Activated CD8-positive, alpha-beta memory T cell treated with anti-CD3 and anti-CD28 coated beads for 36 hours (primary cell): ENCODE data around the gene STRAP. TPM values are rescaled to one million over a fixed set of nuclear protein-coding genes. Genes with fewer than 3 reads are reported as not detected.
"Not testable (repeated sequence)": the region's sequence is repeated elsewhere in the genome, so short reads cannot be mapped to it uniquely, and the experiment has no call there.

Experiments
- CTCF ChIA-PET: fragments of 350-600 bp; sonication (Branson Sonifier 250); formaldehyde crosslinking; loops from one replicate; lab custom pipeline; 2021; ENCODE audit warnings: antibody characterized with exemption; lab: Charles Lee
- POLR2A ChIA-PET: fragments of 350-600 bp; sonication (Branson Sonifier 250); formaldehyde crosslinking; loops from one replicate; lab custom pipeline; 2021; ENCODE audit warnings: antibody characterized with exemption; lab: Charles Lee
- total RNA-seq, 2 experiments: library from RNA; stranded (reverse); gene quantifications; one replicate each; pipeline ENCODE4 v1.2.3, GENCODE V29; 2021

The STRAP gene
- total RNA-seq, 2 experiments from 2014 or later, result 185 to 192 TPM

DNA sequence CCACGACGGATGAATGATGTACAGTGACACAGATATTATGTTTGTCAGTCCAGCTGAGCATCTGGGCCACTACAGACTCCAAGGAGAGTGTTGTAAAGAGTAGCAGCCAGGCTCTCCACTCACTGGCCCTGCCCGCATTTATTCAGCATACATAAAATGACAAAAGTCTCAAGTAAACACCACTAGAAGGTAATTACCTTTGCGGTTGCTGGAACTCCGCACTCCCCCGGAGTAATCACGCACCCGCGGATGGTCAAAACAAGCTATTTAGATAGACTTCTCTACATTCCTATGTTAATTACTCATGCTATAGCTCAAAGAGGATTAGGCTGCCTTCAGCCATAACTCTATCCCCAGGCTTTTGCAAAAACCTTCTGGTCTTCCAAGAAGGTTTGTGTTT is 18.8 kb upstream of the STRAP start:
- POLR2A ChIA-PET, result no interaction called here
- CTCF ChIA-PET, result interaction anchor here (1.0 to 1.1 kb wide), 2 partner anchors 10 to 273 kb away, joined by 4 read pairs; no protein-coding TSS in a partner anchor

DNA sequence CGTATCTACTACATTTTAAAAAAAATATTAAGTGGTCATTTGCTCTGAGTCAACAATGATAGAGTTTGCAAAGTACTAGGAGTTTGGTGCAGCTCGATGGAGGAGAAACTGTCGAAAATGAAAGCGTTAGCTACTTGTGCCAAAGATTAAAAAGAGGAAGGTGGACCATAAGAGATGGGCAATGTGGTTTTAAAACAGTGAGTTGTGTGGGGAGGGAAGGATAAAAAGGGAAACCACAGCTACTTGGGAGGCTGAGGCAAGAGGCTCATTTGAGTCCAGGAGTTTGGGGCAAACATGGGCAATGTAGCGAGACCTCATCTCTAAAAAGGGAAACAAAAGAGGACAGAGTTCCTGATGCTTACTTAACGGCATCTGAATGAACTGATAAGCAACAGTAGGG is 18.2 kb upstream of the STRAP start:
- POLR2A ChIA-PET, result no interaction called here
- CTCF ChIA-PET, result interaction anchor here (1.0 to 1.1 kb wide), 2 partner anchors 9 to 274 kb away, joined by 4 read pairs; no protein-coding TSS in a partner anchor

DNA sequence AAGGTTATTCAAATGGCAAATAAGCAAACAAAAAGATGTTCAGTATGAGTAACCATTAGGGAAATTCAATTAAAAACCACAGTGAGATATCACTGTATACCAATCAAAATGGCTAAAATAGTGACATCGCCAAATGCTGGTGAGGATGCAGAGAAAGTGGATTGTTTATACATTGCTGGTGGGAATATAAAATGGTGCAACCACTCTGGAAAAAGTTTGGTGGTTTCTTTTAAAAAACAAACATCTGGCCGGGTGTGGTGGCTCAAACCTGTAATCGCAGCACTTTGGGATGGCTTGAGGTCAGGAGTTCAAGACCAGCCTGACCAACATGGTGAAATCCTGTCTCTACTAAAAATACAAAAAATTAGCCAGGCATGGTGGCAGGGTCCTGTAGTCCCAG is 14.0 kb upstream of the STRAP start:
- ChIA-PET CTCF (interaction anchor here (0.6 kb wide), 1 partner anchor 129 kb away, joined by 3 read pairs; no protein-coding TSS in a partner anchor), POLR2A (no interaction called here)

DNA sequence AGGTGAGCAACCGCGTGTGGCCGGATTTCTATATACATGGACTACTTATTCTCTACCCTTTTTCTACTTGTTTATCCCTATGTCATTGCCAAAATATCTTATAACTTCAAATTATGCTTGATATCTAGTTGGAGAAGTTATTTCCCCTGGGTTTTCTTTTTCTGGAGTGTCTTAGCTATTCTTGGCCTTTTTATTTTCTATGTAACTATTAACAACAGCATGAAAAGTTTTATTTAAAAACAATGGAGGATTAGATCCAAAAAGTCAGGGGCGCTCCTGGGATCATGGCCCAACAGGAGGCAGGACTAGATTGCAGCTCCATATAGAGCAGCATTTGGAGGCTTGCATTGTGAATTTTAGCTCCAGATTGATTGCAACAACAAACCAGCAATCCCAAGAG is 8.6 kb upstream of the STRAP start:
- ChIA-PET CTCF (interaction anchor here (0.7 to 0.9 kb wide), 2 partner anchors 10 to 98 kb away, joined by 3 to 4 read pairs; no protein-coding TSS in a partner anchor), POLR2A (no interaction called here)

DNA sequence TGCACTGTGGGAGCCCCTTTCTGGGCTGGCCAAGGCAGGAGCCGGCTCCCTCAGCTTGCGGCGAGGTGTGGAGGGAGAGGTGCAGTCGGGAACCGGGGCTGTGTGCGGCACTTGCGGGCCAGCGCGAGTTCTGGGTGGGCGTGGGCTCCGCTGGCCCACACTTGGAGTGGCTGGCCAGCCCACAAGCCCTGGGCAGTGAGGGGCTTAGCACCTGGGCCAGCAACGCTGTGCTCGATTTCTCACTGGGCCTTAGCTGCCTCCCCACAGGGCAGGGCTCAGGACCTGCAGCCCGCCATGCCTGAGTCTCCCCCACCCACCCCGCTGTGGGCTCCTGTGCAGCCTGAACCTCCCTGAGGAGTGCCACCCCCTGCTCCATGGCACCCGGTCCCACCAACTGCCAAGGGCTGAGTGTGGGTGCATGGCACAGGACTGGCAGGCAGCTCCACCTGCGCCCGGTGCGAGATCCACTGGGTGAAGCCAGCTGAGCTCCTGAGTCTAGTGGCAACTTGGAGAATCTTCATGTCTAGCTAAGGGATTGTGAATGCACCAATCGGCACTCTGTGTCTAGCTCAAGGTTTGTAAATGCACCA is 7.5 kb upstream of the STRAP start:
- POLR2A ChIA-PET, CTCF ChIA-PET: not testable (repeated sequence)

DNA sequence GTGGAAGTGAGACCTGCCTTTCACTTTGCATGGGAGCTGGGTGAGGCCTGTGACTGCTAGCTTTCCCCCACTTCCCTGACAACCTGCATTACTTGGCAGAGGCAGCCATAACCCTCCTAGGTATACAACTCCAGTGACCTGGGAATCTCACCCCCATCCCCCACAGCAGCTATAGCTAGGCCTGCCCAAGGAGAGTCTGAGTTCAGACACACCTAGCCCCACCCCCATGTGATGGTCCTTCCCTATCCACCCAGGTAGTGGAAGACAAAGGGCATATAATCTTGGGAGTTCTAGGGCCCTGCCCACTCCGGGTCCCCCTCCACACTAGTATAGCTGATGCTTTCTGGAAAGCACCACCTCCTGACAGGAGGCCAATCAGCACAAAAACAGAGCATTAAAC is 6.3 kb upstream of the STRAP start:
- POLR2A ChIA-PET, result no interaction called here
- CTCF ChIA-PET, result no interaction called here

DNA sequence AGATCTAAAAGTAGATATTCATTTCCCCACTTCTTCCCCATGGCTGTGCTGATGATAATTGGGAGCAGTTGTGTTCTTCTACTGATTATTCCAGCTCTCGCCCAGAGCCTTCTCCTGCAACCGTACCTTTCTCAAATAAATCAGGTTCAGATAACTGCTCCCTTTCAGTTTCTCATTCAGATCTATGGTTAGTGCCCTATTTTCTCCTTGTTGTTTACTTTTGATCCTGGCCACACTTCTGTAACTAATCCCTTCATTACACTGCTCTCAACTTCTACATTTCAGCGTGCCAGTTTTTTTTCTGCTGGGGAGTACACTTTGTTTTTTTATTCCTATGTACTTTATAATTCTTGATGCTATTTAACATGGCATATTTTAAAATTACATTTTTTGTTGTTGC is 2.8 kb upstream of the STRAP start:
- CTCF ChIA-PET, result no interaction called here

DNA sequence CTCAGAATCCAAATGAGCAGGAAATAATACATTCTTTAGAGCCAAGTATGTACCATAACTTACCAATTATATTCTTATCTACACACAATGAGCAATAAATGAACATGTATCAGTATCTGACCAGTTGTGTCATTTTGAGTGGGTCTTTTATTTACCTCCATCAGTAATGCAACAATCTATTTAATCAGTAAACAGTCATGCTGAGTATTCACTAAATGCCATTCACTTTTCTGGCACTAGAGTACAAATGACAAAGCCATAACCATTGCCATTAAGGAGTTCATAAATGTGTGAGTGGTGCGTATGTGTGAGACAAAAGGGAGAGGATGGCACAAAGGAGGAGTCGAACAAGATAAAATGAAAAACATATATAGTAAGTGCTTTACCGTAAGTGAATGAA is 1.5 kb upstream of the STRAP start:
- ChIA-PET POLR2A (no interaction called here), CTCF (no interaction called here)

More for the DNA sequence above, 2.8 kb upstream of the STRAP start:
- POLR2A ChIA-PET, result no interaction called here

DNA sequence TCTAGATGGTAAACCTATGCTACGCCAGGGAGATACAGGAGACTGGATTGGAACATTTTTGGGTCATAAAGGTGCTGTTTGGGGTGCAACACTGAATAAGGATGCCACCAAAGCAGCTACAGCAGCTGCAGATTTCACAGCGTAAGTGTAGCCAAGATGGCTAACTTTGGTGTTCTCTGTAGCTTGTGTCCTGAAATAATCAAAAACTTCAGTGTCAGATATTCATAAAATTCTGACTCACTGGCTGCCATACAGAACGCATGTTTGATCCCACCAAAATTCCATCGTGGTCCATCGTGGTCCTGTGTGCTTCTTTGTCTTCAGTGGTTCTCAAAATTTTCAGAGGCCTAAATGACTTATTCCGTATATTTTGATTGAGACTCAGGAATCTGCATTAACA is 1.3 kb downstream of the STRAP start:
- POLR2A ChIA-PET, result interaction anchor here (2.3 kb wide), 1 partner anchor 28 kb away, joined by 5 read pairs; the partner anchor contains the start of gene DERA
- CTCF ChIA-PET, result interaction anchor here (1.0 to 1.8 kb wide), 2 partner anchors 14 to 16 kb away, joined by 3 to 7 read pairs; no protein-coding TSS in a partner anchor

DNA sequence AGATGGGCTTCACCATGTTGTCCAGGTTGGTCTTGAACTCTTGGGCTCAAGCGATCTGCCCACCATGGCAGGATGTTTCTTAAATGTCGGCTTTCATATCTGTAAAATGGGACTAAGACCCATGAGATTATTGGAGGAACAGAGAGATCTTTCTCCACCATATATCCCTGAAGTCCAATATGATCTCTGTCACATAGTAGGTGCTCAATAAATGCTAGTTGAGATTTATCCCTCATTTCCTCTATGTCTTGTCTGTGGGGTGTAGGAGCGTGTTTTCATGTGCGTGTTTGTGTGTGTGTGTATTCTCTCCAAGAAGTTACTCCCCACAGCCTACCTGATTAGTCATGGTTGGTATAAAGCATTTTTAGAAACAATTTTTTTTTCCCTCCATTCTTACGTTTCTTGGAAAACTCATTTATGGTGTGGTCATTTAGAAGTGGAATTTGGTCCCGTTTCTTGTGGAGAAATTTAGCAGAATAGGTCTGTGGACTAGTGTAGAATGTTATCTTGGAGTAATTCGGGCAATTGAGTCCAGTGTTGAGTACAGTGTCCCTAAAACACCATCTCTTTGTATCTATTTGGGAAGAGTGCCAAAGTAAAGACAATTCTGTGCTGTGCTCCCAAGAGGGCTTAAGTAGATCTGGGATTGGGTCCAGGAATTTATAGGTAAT is 4.3 kb downstream of the STRAP start:
- ChIA-PET POLR2A (no interaction called here), CTCF (no interaction called here)

DNA sequence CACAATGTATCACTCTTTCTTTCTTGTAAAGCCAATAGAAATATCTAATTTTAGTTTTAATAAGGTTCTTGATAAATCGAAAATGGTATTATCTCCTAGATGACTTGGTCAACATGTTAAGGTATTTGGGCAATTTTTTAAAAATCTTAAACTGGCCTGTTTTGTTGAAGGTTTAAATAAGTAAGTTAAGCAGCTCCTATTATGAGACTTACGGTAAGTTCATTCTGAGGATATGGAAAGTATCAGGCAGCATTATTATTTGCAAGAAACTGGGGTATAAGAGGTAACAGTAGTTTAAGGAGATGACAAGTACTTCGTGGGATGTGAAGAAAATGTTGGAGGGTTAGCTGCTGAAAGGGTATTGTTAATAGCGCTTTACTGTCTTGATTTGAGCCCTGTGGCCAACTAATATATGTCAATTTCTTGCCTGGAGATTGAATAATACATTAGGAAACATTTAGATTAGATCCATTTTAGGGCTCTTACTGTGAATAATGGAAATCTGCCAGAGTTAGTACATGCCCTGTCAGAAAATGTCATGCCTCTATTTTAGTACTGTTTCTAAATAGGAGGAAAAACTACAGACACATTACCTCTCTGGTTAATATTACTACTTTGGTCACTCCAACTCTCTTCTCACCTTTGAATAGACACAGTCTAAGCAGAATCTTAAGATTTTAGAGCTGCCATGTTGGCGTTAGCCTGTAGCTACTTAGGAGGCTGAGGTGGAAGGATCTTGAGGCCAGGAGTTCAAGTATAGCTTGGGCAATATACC is 5.0 kb downstream of the STRAP start:
- CTCF ChIA-PET, result interaction anchor here (1.4 kb wide), 1 partner anchor 12 kb away, joined by 6 read pairs; no protein-coding TSS in a partner anchor
- POLR2A ChIA-PET, result no interaction called here

DNA sequence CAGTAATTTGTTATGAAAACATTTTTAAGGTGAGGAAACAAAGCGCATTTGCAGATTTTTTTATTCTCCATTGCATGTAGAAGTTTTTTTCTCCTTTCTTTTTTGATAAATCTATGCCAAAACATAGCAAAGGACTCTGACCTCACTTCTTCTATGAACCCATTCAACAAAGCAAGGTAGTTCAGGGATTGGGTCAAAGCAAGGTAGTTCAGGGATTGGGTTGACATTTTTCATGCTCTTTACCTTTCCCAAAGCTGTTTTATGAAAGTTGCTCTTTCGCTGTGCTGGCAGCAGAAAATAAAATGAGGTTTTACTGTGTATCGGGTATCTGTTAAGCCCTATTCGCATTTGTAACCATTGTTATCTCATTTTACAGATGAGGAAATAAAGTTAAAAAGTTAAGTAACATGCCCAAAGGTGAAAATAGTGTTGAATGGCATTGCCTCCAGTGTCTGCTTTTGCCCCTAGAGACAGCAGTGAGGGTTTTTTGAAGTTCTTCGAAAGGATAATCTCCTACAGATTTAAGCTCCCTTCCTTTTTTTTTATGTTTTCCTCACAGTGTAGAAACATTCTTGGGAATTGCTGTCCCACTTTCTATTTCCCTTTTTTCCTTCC is 10.6 kb downstream of the STRAP start:
- ChIA-PET CTCF (interaction anchor here (0.6 kb wide), 1 partner anchor 114 kb away, joined by 3 read pairs; no protein-coding TSS in a partner anchor), POLR2A (no interaction called here)

DNA sequence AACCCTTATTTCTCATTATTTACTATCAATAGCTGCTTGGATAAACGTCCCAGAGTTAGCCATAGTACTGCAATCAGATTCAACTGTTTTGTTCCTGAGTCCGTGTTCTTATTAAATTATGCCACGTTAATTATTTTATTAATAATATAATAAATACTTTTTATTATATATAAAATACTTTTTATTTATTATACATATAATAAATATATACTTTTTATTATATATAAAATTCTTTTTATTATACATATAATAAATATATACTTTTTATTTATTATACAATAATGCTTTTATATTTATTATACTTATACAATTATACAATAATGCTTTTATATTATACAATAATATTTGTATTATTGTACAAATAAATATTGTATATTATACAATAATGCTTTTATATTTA is 11.1 kb downstream of the STRAP start:
- POLR2A ChIA-PET, result no interaction called here
- CTCF ChIA-PET, result interaction anchor here (0.6 kb wide), 1 partner anchor 113 kb away, joined by 3 read pairs; no protein-coding TSS in a partner anchor

DNA sequence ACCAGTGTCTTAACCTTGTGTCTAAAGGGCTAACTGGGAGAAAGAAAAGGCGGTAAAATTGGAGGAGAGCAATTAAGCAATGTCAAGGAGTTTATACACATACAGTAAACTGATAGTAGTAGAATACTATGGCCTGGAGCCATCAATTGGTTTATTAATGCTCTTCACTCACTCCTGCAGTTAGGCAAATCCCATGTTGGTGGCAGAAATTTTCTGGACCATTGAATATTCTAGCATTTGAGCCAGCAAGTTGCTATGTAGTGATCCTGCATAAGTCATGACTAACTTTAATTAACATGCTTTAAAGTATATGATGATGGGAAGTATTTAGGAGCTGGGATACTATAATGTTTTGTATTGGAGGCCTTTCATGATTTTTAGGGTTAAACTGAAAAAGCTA is 14.7 kb downstream of the STRAP start:
- ChIA-PET POLR2A (no interaction called here), CTCF (interaction anchor here (1.0 kb wide), 1 partner anchor 14 kb away, joined by 3 read pairs; no protein-coding TSS in a partner anchor)

DNA sequence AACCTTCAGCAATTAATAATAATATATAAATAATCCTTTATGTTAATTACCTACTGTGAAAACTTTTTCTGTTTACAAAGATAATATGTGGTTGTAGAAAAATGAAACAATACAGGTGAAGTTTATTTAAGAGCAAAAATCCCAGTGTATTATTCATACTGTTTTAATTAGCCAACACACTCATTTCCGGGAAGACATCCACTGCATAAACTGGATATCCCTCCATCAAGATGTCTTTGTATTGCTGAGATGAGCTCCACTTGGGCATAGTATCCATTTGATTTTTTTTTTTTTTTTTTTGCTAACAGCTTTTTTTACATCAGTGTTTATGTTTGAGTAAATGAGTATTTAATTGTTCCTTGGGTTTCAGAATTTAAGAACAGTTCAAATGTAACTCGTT is 15.2 kb downstream of the STRAP start:
- ChIA-PET POLR2A (no interaction called here), CTCF (interaction anchor here (1.0 kb wide), 1 partner anchor 14 kb away, joined by 3 read pairs; no protein-coding TSS in a partner anchor)

DNA sequence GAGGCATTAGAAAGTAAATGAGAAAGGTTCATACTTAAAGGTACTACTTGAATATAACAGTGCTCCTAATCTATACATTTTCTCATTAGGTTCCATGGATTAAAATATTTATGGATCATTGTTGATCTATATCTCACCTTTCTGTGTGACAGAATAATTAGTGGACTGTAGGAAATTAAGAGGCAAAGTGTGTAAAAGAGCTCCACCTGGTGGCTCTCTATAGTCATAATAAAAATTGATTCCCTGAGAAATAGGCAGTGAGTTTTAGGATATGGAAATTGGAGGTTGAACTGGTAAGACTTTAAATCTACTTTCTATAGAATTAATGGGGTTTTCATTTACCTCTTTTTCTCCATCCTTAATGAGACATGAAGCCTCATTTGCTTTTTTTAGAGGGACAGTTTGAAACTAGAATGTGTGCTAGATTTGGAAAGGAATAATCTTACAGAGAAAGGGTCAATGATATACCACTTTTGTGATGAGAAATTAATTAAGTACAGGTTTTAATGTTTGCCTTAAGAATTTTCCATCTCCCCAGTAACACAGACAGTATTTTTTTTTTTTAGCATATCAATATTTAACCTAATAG is 17.2 kb downstream of the STRAP start:
- POLR2A ChIA-PET, result no interaction called here
- CTCF ChIA-PET, result interaction anchor here (0.6 to 2.1 kb wide), 5 partner anchors 11 to 107 kb away, joined by 3 to 14 read pairs (median 6); partner anchors contain the start of genes DERA and STRAP

DNA sequence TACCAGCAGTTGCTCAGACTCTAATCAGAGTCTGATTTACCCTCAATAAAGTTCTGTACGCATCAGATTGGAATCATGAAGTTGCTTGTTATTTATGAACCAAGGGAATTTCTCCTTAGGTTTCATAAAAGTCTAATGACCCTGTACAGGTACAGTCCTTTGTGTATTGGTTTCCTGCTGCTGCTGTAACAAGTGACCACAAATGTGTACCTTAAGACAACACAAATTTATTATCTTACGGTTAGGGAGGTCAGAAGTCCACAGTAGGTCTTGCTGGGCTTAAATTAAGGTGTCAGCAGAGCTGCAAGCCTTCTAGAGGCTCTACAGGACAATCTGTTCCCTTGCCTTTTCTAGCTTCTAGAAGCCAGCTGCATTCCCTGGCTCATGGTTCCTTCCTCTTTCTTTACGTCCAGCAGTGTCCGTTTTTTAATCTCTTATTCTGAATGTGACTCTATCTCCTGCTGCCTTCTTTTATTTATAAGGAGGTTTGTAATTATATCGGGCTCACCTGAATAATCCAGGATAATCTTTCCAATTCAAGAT is 22.3 kb downstream of the STRAP start:
- POLR2A ChIA-PET, result no interaction called here
- CTCF ChIA-PET, result no interaction called here

DNA sequence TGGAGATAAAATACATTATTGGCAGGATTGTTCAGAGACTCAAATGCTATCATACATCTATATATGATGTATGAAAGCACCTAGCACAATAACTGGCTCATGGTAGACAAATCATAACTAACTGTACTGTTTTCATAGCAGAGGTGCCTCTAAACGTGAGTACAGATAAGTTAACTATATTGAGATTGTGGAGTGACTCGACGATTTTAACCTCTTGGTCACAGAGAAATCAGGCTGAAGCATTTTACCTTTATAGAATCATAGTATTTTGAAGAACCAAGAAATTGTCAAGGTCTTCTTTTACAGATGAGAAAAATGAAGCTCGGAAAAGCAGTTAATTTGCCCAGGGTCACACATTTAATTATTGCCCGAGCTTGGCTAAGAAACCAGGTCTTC is 28.3 kb downstream of the STRAP start:
- ChIA-PET POLR2A (interaction anchor here (1.2 kb wide), 1 partner anchor 28 kb away, joined by 5 read pairs; the partner anchor contains the start of gene STRAP), CTCF (interaction anchor here (1.3 to 2.4 kb wide), 2 partner anchors 9 to 11 kb away, joined by 3 to 14 read pairs; no protein-coding TSS in a partner anchor)
